ENCODE data around the gene DNPH1.

The DNPH1 gene

GRCh38 chr6:43256670-43257366 lies 27.5 kb upstream of the DNPH1 start:
- Histone ChIP-seq H3K27me3 (peaks cover 0 to 54% of the 10 kb centered on the region in 2 donors), H3K27ac (no peak overlapping the region), H3K36me3 (no peaks in the 10 kb centered on the region), H3K9me3 (no peaks in the 10 kb centered on the region), H3K4me3 (no peak overlapping the region), H3K4me1 (peaks cover 0 to under 1% (median 0%) of the 10 kb centered on the region in 4 donors)
- DNase-seq = no peak
- TF ChIP-seq CTCF (IDR thresholded peaks at IDR 0.05) = no peak
- intact Hi-C loops (cut with DNase I; ENCODE audit: low total_unique reads) = no loop called here

- Histone ChIP-seq H3K9me3 (no peaks in the 10 kb centered on the region), H3K27me3 (peaks cover 0 to 62% of the 10 kb centered on the region in 2 donors), H3K27ac (no peak overlapping the region), H3K4me3 (no peak overlapping the region), H3K36me3 (no peaks in the 10 kb centered on the region), H3K4me1 (peaks cover 0 to 4% (median 0%) of the 10 kb centered on the region in 4 donors)
- TF ChIP-seq CTCF (IDR thresholded peaks at IDR 0.05) = no peak
- DNase-seq = no peak
- intact Hi-C loops (cut with DNase I; ENCODE audit: low total_unique reads) = no loop called here
These were observed 26.2 kb upstream of the DNPH1 start for GRCh38 chr6:43255408-43256054.

GRCh38 chr6:43254846-43255245 lies 25.6 kb upstream of the DNPH1 start:
- Histone ChIP-seq H3K27me3 (peaks cover 0 to 63% of the 10 kb centered on the region in 2 donors), H3K9me3 (no peaks in the 10 kb centered on the region), H3K4me1 (peaks cover 0 to 4% (median 0%) of the 10 kb centered on the region in 4 donors), H3K36me3 (no peaks in the 10 kb centered on the region), H3K27ac (no peak overlapping the region), H3K4me3 (no peak overlapping the region)
- TF ChIP-seq CTCF (IDR thresholded peaks at IDR 0.05) = no peak
- intact Hi-C loops (cut with DNase I; ENCODE audit: low total_unique reads) = no loop called here
- DNase-seq = no peak

- intact Hi-C loops (cut with DNase I; ENCODE audit: low total_unique reads) = no loop called here
- no peak for TF ChIP-seq CTCF (IDR thresholded peaks at IDR 0.05)
- Histone ChIP-seq H3K4me3 (no peak overlapping the region), H3K27me3 (peaks cover 0 to 59% of the 10 kb centered on the region in 2 donors), H3K9me3 (no peaks in the 10 kb centered on the region), H3K27ac (no peak overlapping the region), H3K4me1 (peaks cover 0 to 4% (median 0%) of the 10 kb centered on the region in 4 donors), H3K36me3 (no peaks in the 10 kb centered on the region)
- no peak for DNase-seq
These were observed 25.0 kb upstream of the DNPH1 start for GRCh38 chr6:43254138-43254817.

- peaks cover 0 to 4% (median 0%) of the 10 kb centered on the region in 4 donors for H3K4me1 ChIP-seq
- DNase-seq = no peak
- intact Hi-C loops (cut with DNase I; ENCODE audit: low total_unique reads) = no loop called here
- TF ChIP-seq CTCF (IDR thresholded peaks at IDR 0.05) = no peak
- no peak overlapping the region for H3K27ac ChIP-seq
- peaks cover 0 to 55% of the 10 kb centered on the region in 2 donors for H3K27me3 ChIP-seq
- no peaks in the 10 kb centered on the region for H3K9me3 ChIP-seq
- no peak overlapping the region for H3K4me3 ChIP-seq
- H3K36me3 ChIP-seq = no peaks in the 10 kb centered on the region
These were observed 24.1 kb upstream of the DNPH1 start for GRCh38 chr6:43253401-43253800.

Data from tibial artery (tissue), 4 donors.